DMS153 treated with DMSO at 0.1 percent for 48 hours (cell line): ENCODE measurements around the gene AUH.
"Not testable (repeated sequence)": the region's sequence is repeated elsewhere in the genome, so short reads cannot be mapped to it uniquely, and the experiment has no call there.

Experiments
- DNase-seq: peaks from one replicate; lab custom pipeline; 2025; ENCODE audit not compliant: unreplicated experiment; lab: John Stamatoyannopoulos, UW

Gene AUH

GRCh38 chr9:91211414-91211813 is 150.3 kb downstream of the AUH start:
- DNase-seq, result no peak

- DNase-seq, result no peak
These were observed 151.4 kb downstream of the AUH start for GRCh38 chr9:91210318-91210717.

- no peak for DNase-seq
These were observed 152.9 kb downstream of the AUH start for GRCh38 chr9:91208837-91209236.

- DNase-seq, result no peak
These were observed 153.3 kb downstream of the AUH start for GRCh38 chr9:91208419-91208745.

- no peak for DNase-seq
These were observed 153.8 kb downstream of the AUH start for GRCh38 chr9:91207729-91208418.

- DNase-seq, result no peak
These were observed 154.4 kb downstream of the AUH start for GRCh38 chr9:91207397-91207728.

- no peak for DNase-seq
These were observed 154.9 kb downstream of the AUH start for GRCh38 chr9:91206806-91207205.

GRCh38 chr9:91202736-91203283 is 158.9 kb downstream of the AUH start:
- DNase-seq, result no peak

- DNase-seq, result no peak
These were observed 160.9 kb downstream of the AUH start for GRCh38 chr9:91200692-91201336.

GRCh38 chr9:91199739-91200497 is 161.8 kb downstream of the AUH start:
- no peak for DNase-seq

- not testable (repeated sequence) for DNase-seq
These were observed 162.8 kb downstream of the AUH start for GRCh38 chr9:91198881-91199280.

GRCh38 chr9:91198405-91198804 is 163.3 kb downstream of the AUH start:
- no peak for DNase-seq

GRCh38 chr9:91197232-91198181 is 164.2 kb downstream of the AUH start:
- peak; percentile 5 for DNase-seq

- no peak for DNase-seq
These were observed 165.4 kb downstream of the AUH start for GRCh38 chr9:91196103-91196950.

GRCh38 chr9:91195372-91196012 is 166.2 kb downstream of the AUH start:
- no peak for DNase-seq

GRCh38 chr9:91193658-91194391 is 167.9 kb downstream of the AUH start:
- DNase-seq, result peak; percentile 65

- peak; percentile 44 for DNase-seq
These were observed 168.5 kb downstream of the AUH start for GRCh38 chr9:91193087-91193657.

GRCh38 chr9:91192381-91193086 is 169.2 kb downstream of the AUH start:
- no peak for DNase-seq
